ENCODE results near the gene CUX1. TPM values are rescaled to one million over a fixed set of nuclear protein-coding genes. Genes with fewer than 3 reads are reported as not detected.

Gene CUX1
- total RNA-seq, 1 donor from 2014 or later: 118 TPM

DNA sequence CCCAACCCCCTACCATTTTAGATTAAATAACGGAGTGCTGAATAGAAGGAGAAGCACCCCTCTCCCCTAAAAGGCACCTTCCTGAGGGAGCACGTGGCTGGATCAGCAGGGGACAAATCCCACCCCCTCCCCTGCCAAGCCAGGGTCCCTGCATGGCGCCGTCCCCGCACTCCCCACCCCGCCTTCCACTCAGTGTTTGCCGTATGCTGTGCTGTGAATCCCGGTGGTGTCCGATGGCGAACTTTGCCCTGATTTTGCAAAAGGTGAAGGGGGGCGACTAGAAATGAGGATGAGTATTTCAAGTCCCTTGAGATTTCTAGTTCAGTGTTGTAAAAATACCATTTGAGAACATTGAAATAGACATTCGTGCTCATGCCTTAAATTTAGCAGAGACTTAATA, 385.8 kb downstream of the CUX1 start:
- no peak for TF ChIP-seq CTCF (IDR thresholded peaks at IDR 0.05)
- Mint-ChIP-seq H3K27me3 (ENCODE audit: low read depth) (no peaks in the 10 kb centered on the region), H3K27ac (ENCODE audit: unreplicated experiment) (no peak overlapping the region), H3K9me3 (ENCODE audit: low read depth) (no peaks in the 10 kb centered on the region), H3K4me1 (ENCODE audit: low read depth) (no peaks in the 10 kb centered on the region), H3K4me3 (ENCODE audit: unreplicated experiment) (no peak overlapping the region), H3K36me3 (ENCODE audit: low read depth) (peaks cover 28% of the 10 kb centered on the region)
- no peak for DNase-seq (ENCODE audit: low spot score)

DNA sequence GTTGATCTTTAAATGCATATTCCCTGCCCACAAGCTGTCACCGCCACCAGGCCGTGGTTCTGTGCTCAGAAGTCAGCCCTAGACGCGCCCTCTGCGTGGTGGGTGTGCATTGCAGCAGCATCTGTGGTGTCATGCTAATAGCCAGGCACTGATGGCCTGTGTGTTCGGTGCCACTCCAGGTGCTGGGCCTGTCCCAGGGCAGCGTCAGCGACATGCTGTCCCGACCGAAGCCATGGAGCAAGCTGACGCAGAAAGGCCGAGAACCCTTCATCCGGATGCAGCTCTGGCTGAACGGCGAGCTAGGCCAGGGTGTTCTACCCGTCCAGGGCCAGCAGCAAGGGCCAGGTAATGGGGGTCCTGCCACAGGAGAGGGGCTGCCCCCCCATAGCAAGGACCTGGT, 386.8 kb downstream of the CUX1 start:
- H3K27me3 Mint-ChIP-seq (ENCODE audit: low read depth): no peaks in the 10 kb centered on the region
- H3K9me3 Mint-ChIP-seq (ENCODE audit: low read depth): no peaks in the 10 kb centered on the region
- no peak overlapping the region for H3K27ac Mint-ChIP-seq (ENCODE audit: unreplicated experiment)
- TF ChIP-seq CTCF (IDR thresholded peaks at IDR 0.05): no peak
- no peak overlapping the region for H3K4me3 Mint-ChIP-seq (ENCODE audit: unreplicated experiment)
- DNase-seq (ENCODE audit: low spot score): no peak
- H3K4me1 Mint-ChIP-seq (ENCODE audit: low read depth): no peaks in the 10 kb centered on the region
- peaks cover 28% of the 10 kb centered on the region for H3K36me3 Mint-ChIP-seq (ENCODE audit: low read depth)

DNA sequence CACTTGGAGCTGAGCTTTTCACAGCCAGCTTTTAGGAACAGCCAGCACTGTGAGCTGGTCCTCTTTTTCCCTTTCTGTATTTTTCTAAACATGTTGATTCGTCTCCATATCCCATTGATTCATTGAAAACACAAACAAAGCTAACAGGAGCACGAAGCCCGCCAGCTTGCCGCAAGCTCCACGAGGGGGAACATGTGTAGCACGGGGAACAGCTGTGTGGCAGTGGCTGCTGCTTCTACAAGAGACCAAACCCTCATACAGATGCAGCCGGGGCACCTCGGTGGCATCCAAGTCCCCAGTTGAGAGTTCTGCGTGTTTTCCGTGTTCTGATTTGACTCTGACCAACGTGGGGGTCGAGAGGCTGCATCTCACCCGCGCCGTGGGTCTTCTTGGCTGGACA, 388.5 kb downstream of the CUX1 start:
- Mint-ChIP-seq H3K27ac (ENCODE audit: unreplicated experiment) (no peak overlapping the region), H3K9me3 (ENCODE audit: low read depth) (no peaks in the 10 kb centered on the region), H3K36me3 (ENCODE audit: low read depth) (peaks cover 29% of the 10 kb centered on the region), H3K4me3 (ENCODE audit: unreplicated experiment) (no peak overlapping the region), H3K27me3 (ENCODE audit: low read depth) (no peaks in the 10 kb centered on the region), H3K4me1 (ENCODE audit: low read depth) (no peaks in the 10 kb centered on the region)
- no peak for DNase-seq (ENCODE audit: low spot score)
- no peak for TF ChIP-seq CTCF (IDR thresholded peaks at IDR 0.05)

DNA sequence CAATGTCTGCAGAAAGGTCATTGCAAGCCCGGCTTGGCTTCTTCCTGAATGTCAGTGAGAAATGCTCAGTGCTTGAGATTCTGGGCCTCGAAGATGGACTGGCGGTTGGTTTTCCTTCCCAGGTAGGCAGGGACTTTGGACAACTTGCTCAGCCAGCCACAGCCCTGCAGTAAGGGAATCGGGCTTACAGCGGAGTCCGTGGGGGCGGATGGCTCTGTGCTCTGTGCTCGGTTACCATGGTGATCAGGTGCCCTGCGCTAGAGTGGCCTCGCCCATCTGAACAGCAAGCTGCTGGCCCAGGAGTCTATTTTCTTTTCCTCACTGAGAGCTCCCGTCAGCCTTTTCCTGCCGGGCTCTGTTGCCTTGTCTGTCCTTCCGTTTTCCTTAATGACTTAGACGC, 391.4 kb downstream of the CUX1 start:
- no peak for DNase-seq (ENCODE audit: low spot score)
- no peak for TF ChIP-seq CTCF (IDR thresholded peaks at IDR 0.05)
- Mint-ChIP-seq H3K36me3 (ENCODE audit: low read depth) (peaks cover 23% of the 10 kb centered on the region), H3K27ac (ENCODE audit: unreplicated experiment) (no peak overlapping the region), H3K4me3 (ENCODE audit: unreplicated experiment) (no peak overlapping the region), H3K27me3 (ENCODE audit: low read depth) (no peaks in the 10 kb centered on the region), H3K9me3 (ENCODE audit: low read depth) (no peaks in the 10 kb centered on the region), H3K4me1 (ENCODE audit: low read depth) (no peaks in the 10 kb centered on the region)

- Mint-ChIP-seq H3K4me3 (ENCODE audit: unreplicated experiment) (no peak overlapping the region), H3K27me3 (ENCODE audit: low read depth) (no peaks in the 10 kb centered on the region), H3K9me3 (ENCODE audit: low read depth) (no peaks in the 10 kb centered on the region), H3K36me3 (ENCODE audit: low read depth) (peaks cover 17% of the 10 kb centered on the region), H3K4me1 (ENCODE audit: low read depth) (no peaks in the 10 kb centered on the region), H3K27ac (ENCODE audit: unreplicated experiment) (no peak overlapping the region)
- DNase-seq (ENCODE audit: low spot score): no peak
- TF ChIP-seq CTCF (IDR thresholded peaks at IDR 0.05): no peak
Observed at GRCh38 chr7:102210787-102211186, 393.4 kb downstream of the CUX1 start.
